C4-2B (cell line): Measurements from ENCODE around the gene ZNF346.

ENCODE experiments used
- H3K27ac ChIP-seq: fragments of 450-650 bp; 2 replicates; pipeline ENCODE4 v1.5.1; 2017
- CTCF ChIP-seq: fragments of 450-650 bp; conservative IDR thresholded peaks from 2 replicates; pipeline ENCODE4 v1.5.1; 2017; ENCODE audit warnings: mild to moderate bottlenecking
- ZFX ChIP-seq: fragments of 450-650 bp; IDR thresholded peaks from 2 replicates; pipeline ENCODE4 v1.6.1; 2017

The ZNF346 gene

GRCh38 chr5:177077335-177077734 is 54.8 kb downstream of the ZNF346 start:
- H3K27ac ChIP-seq = no peak overlapping the region
- TF ChIP-seq CTCF = no peak
- no peak for TF ChIP-seq ZFX

GRCh38 chr5:177079606-177080005 is 57.1 kb downstream of the ZNF346 start:
- H3K27ac ChIP-seq = no peak overlapping the region
- TF ChIP-seq ZFX (no peak), CTCF (no peak)

GRCh38 chr5:177080265-177080664 is 57.8 kb downstream of the ZNF346 start:
- H3K27ac ChIP-seq = no peak overlapping the region
- TF ChIP-seq CTCF (no peak), ZFX (no peak)

GRCh38 chr5:177081859-177082258 is 59.4 kb downstream of the ZNF346 start:
- no peak overlapping the region for H3K27ac ChIP-seq
- no peak for TF ChIP-seq CTCF

GRCh38 chr5:177083357-177083756 is 60.9 kb downstream of the ZNF346 start:
- no peak overlapping the region for H3K27ac ChIP-seq
- TF ChIP-seq CTCF (no peak), ZFX (no peak)

- H3K27ac ChIP-seq = no peak overlapping the region
- TF ChIP-seq CTCF (no peak), ZFX (no peak)
These were observed 61.7 kb downstream of the ZNF346 start for GRCh38 chr5:177084175-177084574.

- H3K27ac ChIP-seq = no peak overlapping the region
- TF ChIP-seq ZFX (no peak), CTCF (no peak)
These were observed 63.6 kb downstream of the ZNF346 start for GRCh38 chr5:177085985-177086653.
